GM23338 (cell line): ENCODE data around the gene CFAP157. TPM values are rescaled to one million over a fixed set of nuclear protein-coding genes. Genes with fewer than 3 reads are reported as not detected.

Experiments used
- ATAC-seq: fragments of 200-7000 bp; cut with Tn5 transposase; 3 replicates; pipeline ENCODE4 v1.9.1; 2020
- DNase-seq: peaks from one replicate; pipeline ENCODE4 v3.0.0-alpha.2; 2015; ENCODE audit warnings: low spot score
- H2AFZ ChIP-seq: fragments of 200-600 bp; sonication (generic); 2 replicates; pipeline ENCODE4 v1.8.0; 2016; ENCODE audit warnings: antibody characterized with exemption, mild to moderate bottlenecking, moderate library complexity
- H3F3A ChIP-seq: fragments of 200-600 bp; sonication (generic); replicated peaks from 2 replicates; pipeline ENCODE4 v1.8.0; 2017; ENCODE audit warnings: antibody characterized with exemption, mixed run types, low read depth
- H3K27ac ChIP-seq: fragments of 200-600 bp; sonication (generic); 2 replicates; pipeline ENCODE4 v1.6.1; 2016; ENCODE audit warnings: low read depth
- H3K27me3 ChIP-seq: fragments of 200-600 bp; sonication (generic); 2 replicates; pipeline ENCODE4 v1.8.0; 2016; ENCODE audit warnings: mild to moderate bottlenecking, mixed run types, moderate library complexity; ENCODE audit not compliant: insufficient read depth
- H3K36me3 ChIP-seq: fragments of 200-600 bp; sonication (generic); 2 replicates; pipeline ENCODE4 v1.8.0; 2016; ENCODE audit warnings: mild to moderate bottlenecking; ENCODE audit not compliant: insufficient read depth
- H3K4me1 ChIP-seq: fragments of 200-600 bp; sonication (generic); 2 replicates; pipeline ENCODE4 v1.8.0; 2016; ENCODE audit warnings: mild to moderate bottlenecking, moderate library complexity; ENCODE audit not compliant: insufficient read depth
- H3K4me2 ChIP-seq: fragments of 200-600 bp; sonication (generic); 2 replicates; pipeline ENCODE4 v1.7.1; 2017; ENCODE audit warnings: mixed run types
- H3K4me3 ChIP-seq: fragments of 200-600 bp; sonication (generic); 2 replicates; pipeline ENCODE4 v1.6.1; 2016; ENCODE audit warnings: mixed run types
- H3K79me2 ChIP-seq: fragments of 200-600 bp; sonication (generic); replicated peaks from 2 replicates; pipeline ENCODE4 v1.8.0; 2017; ENCODE audit warnings: mild to moderate bottlenecking; ENCODE audit not compliant: insufficient read depth
- H3K9me2 ChIP-seq: fragments of 200-600 bp; sonication (generic); 2 replicates; pipeline ENCODE4 v1.8.0; 2017; ENCODE audit not compliant: insufficient read depth
- H4K20me1 ChIP-seq: fragments of 200-600 bp; sonication (generic); replicated peaks from 2 replicates; pipeline ENCODE4 v1.8.0; 2017; ENCODE audit warnings: mild to moderate bottlenecking; ENCODE audit not compliant: insufficient read depth
- H3K27ac Mint-ChIP-seq: 2 replicates; pipeline ENCODE4 v1.8.0; 2020; ENCODE audit warnings: inconsistent platforms, mild to moderate bottlenecking, moderate library complexity, mixed read lengths
- H3K27me3 Mint-ChIP-seq: 3 replicates; pipeline ENCODE4 v1.8.0; 2022; ENCODE audit warnings: low read depth, mild to moderate bottlenecking, moderate library complexity, mixed read lengths, inconsistent platforms; ENCODE audit not compliant: insufficient read depth, poor library complexity
- H3K36me3 Mint-ChIP-seq: 3 replicates; pipeline ENCODE4 v1.8.0; 2021; ENCODE audit warnings: low read depth, mild to moderate bottlenecking, inconsistent platforms, moderate library complexity, mixed read lengths
- H3K4me1 Mint-ChIP-seq: 3 replicates; pipeline ENCODE4 v1.8.0; 2020; ENCODE audit warnings: mild to moderate bottlenecking, inconsistent platforms, mixed read lengths
- H3K4me3 Mint-ChIP-seq: 3 replicates; pipeline ENCODE4 v1.8.0; 2021; ENCODE audit warnings: moderate library complexity, mild to moderate bottlenecking, inconsistent platforms, mixed read lengths
- H3K9me3 Mint-ChIP-seq: 3 replicates; pipeline ENCODE4 v1.8.0; 2020; ENCODE audit warnings: moderate library complexity, mild to moderate bottlenecking, inconsistent platforms, mixed read lengths
- CREB1 ChIP-seq: fragments of 250-450 bp; sonication (Bioruptor Pico); IDR thresholded peaks from 2 replicates; pipeline ENCODE4 v1.5.0; 2020; ENCODE audit warnings: low read depth, mild to moderate bottlenecking, moderate library complexity
- EZH2 ChIP-seq: fragments of 200-600 bp; sonication (generic); IDR thresholded peaks from one replicate; pipeline ENCODE4 v1.8.0; 2017; ENCODE audit warnings: antibody characterized with exemption, mild to moderate bottlenecking, low read depth; ENCODE audit not compliant: unreplicated experiment
- JUNB ChIP-seq: IDR thresholded peaks from one replicate; pipeline ENCODE4 v1.6.1; 2016; ENCODE audit warnings: antibody characterized with exemption; ENCODE audit not compliant: unreplicated experiment
- NANOG ChIP-seq: IDR thresholded peaks from 2 replicates; pipeline ENCODE4 v1.6.1; 2016; ENCODE audit warnings: antibody characterized with exemption, borderline replicate concordance
- POLR2AphosphoS5 ChIP-seq: IDR thresholded peaks from 2 replicates; pipeline ENCODE4 v1.6.1; 2016; ENCODE audit warnings: antibody characterized with exemption, low read depth
- STAT1 ChIP-seq: IDR thresholded peaks from one replicate; pipeline ENCODE4 v1.6.1; 2016; ENCODE audit warnings: antibody characterized with exemption; ENCODE audit not compliant: unreplicated experiment
- ZNF114 ChIP-seq: fragments of 250-450 bp; sonication (Bioruptor Pico); IDR thresholded peaks from 2 replicates; pipeline ENCODE4 v1.5.0; 2020; ENCODE audit warnings: mild to moderate bottlenecking, moderate library complexity
- ZNF331 ChIP-seq: fragments of 250-450 bp; sonication (Bioruptor Pico); IDR thresholded peaks from 2 replicates; pipeline ENCODE4 v1.5.0; 2020; ENCODE audit warnings: low read depth, mild to moderate bottlenecking, moderate library complexity
- polyA plus RNA-seq: library from polyadenylated mRNA; unstranded; fragments of >200 nt; fragmentation: Nextera tagmentation; extraction: Ambion mirVana; gene quantifications from 2 replicates; pipeline ENCODE4 v1.2.1, GENCODE V29; 2016
- total RNA-seq: library from RNA; depleted of rRNA; stranded (reverse); fragments of >200 nt; shearing (Covaris generic); gene quantifications from 2 replicates; pipeline ENCODE4 v1.2.3, GENCODE V29; 2014
- TF ChIP-seq, protein P1 (sequence below): IDR thresholded peaks from 2 replicates; pipeline ENCODE4 v1.6.1; 2016; ENCODE audit warnings: antibody characterized with exemption
- TF ChIP-seq, protein P2 (sequence below): IDR thresholded peaks from one replicate; pipeline ENCODE4 v1.6.1; 2018; ENCODE audit warnings: antibody characterized with exemption; ENCODE audit not compliant: unreplicated experiment

Gene CFAP157
- total and polyA plus RNA-seq, 2 experiments from 2014 or later: 0.17 to 0.55 TPM

- TF ChIP-seq, protein P1, sequence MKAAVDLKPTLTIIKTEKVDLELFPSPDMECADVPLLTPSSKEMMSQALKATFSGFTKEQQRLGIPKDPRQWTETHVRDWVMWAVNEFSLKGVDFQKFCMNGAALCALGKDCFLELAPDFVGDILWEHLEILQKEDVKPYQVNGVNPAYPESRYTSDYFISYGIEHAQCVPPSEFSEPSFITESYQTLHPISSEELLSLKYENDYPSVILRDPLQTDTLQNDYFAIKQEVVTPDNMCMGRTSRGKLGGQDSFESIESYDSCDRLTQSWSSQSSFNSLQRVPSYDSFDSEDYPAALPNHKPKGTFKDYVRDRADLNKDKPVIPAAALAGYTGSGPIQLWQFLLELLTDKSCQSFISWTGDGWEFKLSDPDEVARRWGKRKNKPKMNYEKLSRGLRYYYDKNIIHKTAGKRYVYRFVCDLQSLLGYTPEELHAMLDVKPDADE: no peak
- TF ChIP-seq STAT1 (no peak), NANOG (no peak), JUNB (no peak), CREB1 (CRISPR knock-in tag) (no peak), ZNF114 (CRISPR knock-in tag) (no peak)
- TF ChIP-seq, protein P2, sequence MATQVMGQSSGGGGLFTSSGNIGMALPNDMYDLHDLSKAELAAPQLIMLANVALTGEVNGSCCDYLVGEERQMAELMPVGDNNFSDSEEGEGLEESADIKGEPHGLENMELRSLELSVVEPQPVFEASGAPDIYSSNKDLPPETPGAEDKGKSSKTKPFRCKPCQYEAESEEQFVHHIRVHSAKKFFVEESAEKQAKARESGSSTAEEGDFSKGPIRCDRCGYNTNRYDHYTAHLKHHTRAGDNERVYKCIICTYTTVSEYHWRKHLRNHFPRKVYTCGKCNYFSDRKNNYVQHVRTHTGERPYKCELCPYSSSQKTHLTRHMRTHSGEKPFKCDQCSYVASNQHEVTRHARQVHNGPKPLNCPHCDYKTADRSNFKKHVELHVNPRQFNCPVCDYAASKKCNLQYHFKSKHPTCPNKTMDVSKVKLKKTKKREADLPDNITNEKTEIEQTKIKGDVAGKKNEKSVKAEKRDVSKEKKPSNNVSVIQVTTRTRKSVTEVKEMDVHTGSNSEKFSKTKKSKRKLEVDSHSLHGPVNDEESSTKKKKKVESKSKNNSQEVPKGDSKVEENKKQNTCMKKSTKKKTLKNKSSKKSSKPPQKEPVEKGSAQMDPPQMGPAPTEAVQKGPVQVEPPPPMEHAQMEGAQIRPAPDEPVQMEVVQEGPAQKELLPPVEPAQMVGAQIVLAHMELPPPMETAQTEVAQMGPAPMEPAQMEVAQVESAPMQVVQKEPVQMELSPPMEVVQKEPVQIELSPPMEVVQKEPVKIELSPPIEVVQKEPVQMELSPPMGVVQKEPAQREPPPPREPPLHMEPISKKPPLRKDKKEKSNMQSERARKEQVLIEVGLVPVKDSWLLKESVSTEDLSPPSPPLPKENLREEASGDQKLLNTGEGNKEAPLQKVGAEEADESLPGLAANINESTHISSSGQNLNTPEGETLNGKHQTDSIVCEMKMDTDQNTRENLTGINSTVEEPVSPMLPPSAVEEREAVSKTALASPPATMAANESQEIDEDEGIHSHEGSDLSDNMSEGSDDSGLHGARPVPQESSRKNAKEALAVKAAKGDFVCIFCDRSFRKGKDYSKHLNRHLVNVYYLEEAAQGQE: no peak
These were observed 15.4 kb downstream of the CFAP157 start (continued) for GRCh38 chr9:127722055-127722745.

DNA sequence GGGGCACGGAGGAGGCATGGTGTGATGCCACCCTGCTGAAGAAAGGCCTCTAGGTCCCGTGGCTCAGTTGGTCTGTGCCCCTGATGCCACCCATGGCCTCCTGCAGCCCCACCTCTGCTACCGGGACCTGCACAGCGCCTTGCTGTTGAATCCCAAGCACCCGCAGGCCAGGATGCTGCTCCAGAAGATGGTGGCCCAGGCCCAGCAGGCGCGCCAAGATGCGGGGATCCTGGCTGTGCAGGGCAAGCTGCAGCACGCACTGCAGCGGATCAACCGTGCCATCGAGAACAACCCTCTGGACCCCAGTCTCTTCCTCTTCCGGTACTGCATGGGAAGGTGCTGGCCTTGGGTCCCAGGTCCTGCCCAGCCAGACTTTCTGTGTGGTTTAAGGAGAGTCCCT is 16.2 kb downstream of the CFAP157 start:
- Mint-ChIP-seq H3K4me3 (no peak overlapping the region), H3K4me1 (peaks cover 14% of the 10 kb centered on the region), H3K27ac (no peak overlapping the region), H3K27me3 (peaks cover 8% of the 10 kb centered on the region), H3K36me3 (no peaks in the 10 kb centered on the region), H3K9me3 (no peaks in the 10 kb centered on the region)
- Histone ChIP-seq H4K20me1 (no peaks in the 10 kb centered on the region), H3K36me3 (no peaks in the 10 kb centered on the region), H3K79me2 (no peaks in the 10 kb centered on the region), H3K4me2 (no peak overlapping the region), H3K27me3 (no peaks in the 10 kb centered on the region), H3K27ac (no peak overlapping the region), H3F3A (0 out of 2 replicates have a peak, but pooled peaks cover 3% of the 10 kb centered on the region), H2AFZ (no peak overlapping the region), H3K4me3 (no peak overlapping the region), H3K4me1 (peaks cover 10% of the 10 kb centered on the region), H3K9me2 (no peaks in the 10 kb centered on the region)
- no peak for ATAC-seq
- no peak for DNase-seq
- TF ChIP-seq NANOG (no peak), JUNB (no peak), ZNF331 (CRISPR knock-in tag) (no peak), CREB1 (CRISPR knock-in tag) (no peak), EZH2 (no peak), POLR2AphosphoS5 (no peak)
- TF ChIP-seq, protein P2: no peak
